GM20000 (cell line): ENCODE data around the gene AGMO.

Experiments used
- DNase-seq: peaks from one replicate; pipeline ENCODE4 v3.0.0; 2012; ENCODE audit warnings: low spot score
- TF ChIP-seq, protein P1 (sequence below): IDR thresholded peaks from 2 replicates; pipeline ENCODE4 v1.5.1; 2012; ENCODE audit warnings: mild to moderate bottlenecking, control low read depth; ENCODE audit errors: extremely low read depth, missing control alignments

The AGMO gene

DNA sequence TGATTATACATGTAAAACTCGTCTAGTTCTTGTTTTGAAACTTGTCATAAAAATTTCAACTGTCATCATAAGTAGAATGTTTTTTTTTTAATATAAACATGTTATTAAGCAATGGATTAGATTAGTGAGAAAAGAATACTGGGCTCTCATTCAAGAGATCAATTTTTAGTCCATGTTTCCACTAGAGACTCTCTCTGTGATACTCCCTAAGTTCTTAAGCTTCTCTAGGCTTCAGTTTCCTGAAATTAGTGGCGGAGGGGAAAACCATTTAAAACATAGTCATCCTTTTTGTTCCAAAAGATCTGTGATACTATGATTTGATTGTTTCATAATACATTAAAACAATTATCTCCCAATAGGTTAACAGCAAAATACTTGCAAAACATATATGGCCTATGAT, 142.2 kb downstream of the AGMO start:
- no peak for DNase-seq
- TF ChIP-seq, protein P1, sequence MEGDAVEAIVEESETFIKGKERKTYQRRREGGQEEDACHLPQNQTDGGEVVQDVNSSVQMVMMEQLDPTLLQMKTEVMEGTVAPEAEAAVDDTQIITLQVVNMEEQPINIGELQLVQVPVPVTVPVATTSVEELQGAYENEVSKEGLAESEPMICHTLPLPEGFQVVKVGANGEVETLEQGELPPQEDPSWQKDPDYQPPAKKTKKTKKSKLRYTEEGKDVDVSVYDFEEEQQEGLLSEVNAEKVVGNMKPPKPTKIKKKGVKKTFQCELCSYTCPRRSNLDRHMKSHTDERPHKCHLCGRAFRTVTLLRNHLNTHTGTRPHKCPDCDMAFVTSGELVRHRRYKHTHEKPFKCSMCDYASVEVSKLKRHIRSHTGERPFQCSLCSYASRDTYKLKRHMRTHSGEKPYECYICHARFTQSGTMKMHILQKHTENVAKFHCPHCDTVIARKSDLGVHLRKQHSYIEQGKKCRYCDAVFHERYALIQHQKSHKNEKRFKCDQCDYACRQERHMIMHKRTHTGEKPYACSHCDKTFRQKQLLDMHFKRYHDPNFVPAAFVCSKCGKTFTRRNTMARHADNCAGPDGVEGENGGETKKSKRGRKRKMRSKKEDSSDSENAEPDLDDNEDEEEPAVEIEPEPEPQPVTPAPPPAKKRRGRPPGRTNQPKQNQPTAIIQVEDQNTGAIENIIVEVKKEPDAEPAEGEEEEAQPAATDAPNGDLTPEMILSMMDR = no peak

DNA sequence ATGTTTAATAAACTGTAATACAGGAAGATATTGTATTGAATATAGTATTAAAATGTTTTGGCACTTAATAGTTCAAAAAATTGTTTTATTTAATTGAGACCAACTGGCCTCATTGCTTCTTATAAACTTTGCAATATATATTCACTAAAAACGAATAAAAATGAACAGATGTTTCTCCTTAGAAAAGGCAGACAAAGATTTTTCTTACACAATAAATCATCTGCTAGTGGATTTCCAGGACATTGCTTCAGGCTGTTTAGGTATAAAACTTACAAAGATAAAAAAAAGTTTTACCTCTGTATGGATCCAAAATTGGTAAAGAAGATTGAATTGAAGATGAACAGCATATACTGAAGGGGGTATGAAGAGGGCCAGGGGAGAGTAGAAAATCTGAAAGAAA, 143.6 kb downstream of the AGMO start:
- no peak for DNase-seq
- TF ChIP-seq, protein P1 = no peak

DNA sequence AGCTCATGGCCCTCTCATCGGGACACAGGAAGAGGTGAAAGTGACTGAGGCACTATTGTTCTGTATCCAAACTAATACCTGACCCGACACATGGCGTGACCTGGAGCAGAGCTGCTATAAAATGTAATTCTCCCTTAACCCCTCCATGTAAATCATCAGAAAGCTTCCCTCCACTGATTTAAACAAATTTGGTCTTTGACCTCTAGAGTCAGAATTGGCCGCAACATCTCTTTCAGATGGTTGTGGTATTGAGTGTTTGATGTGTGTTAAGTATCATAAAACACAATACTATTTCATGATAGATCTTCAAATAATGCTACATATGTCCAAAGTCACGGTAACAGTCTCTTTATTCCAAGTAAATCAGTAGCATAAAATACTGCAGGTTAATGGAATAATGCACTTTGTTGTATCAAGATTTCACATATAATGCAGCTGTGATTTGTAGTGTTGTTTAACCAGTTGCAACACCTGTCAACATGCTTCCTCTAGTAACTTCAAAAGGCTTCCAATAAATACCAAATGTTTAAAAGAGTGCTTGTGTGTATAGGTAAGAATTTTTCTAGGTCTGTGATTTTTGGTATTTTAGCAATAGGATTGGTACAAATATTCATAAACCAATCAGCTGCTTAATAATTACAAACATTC, 144.3 kb downstream of the AGMO start:
- TF ChIP-seq, protein P1 = no peak
- no peak for DNase-seq

DNA sequence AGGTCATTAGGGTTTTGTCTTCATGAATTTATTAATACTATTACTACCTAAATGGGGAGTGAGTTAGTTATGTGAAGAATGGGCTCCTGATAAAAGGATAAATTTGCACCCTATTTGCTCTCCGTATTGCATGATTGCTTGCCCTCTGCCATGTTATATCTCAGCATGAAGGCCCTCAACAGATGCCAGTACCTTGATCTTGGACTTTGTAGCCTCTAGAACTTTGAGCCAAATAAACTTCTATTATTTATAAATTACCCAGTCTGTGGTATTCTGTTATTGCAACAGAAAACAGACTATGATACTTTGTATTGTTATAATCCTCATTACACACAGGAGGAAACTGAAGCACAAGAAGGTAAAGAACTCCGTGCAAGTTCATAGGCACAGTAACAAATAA, 150.8 kb downstream of the AGMO start:
- no peak for DNase-seq
- TF ChIP-seq, protein P1 = no peak

DNA sequence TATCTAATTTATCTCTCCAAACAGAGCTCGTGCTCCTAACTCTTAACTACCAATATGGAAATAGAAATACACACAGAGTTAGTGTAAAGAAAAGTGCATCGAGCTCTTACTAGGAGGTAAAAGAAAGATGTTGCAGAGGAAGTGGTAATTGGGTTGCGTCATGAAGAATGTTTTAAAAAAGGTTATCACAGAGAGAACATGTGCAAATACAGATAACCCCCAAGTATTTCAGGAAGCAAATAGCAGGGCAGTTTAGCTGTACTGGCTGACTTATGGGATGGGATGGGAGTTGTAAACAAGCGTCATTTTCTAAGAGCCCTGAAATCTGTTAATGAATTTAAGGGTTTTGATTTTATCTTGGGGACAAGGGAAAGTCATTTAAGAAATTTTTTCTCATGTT, 153.9 kb downstream of the AGMO start:
- TF ChIP-seq, protein P1 = no peak
- no peak for DNase-seq

DNA sequence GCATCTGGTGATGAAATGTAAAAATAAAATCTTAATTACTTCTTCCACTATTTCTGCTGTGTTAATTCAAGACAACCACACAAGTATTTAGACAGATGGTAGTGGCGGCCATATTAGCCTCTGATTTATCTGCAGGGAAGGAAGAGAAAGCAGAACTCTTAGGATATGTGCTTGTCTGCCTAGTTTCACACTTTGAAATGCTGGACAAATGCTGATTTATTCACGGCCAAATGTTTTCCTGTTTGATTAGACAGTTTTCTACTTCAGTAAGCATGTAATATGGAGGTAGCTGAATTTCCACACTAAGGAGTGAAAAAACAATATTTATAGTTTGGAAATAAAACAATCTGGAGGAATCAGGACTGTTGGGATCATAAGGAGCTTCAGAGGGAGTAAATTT, 158.1 kb downstream of the AGMO start:
- DNase-seq = no peak
- TF ChIP-seq, protein P1 = no peak

DNA sequence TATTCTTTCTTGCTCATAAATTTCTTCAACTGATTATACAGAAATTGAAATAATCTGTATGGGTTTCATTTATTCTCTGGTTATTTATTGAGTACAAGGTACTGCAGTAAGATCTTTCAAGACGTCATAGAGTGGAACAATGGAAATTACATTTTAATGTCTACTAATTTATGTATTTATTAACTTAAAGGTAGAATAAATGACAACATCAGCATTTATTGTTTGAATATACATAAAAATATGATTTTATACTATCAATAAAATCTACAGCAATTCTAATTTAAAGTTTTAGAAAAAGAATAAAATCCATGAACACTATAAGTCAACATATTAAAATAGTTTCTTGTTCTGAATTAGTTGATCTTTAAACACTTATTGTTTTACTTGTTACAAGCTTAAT, 158.5 kb downstream of the AGMO start:
- TF ChIP-seq, protein P1 = no peak
- no peak for DNase-seq
